Measurements from ENCODE around the gene ARMH3.

Gene ARMH3

DNA sequence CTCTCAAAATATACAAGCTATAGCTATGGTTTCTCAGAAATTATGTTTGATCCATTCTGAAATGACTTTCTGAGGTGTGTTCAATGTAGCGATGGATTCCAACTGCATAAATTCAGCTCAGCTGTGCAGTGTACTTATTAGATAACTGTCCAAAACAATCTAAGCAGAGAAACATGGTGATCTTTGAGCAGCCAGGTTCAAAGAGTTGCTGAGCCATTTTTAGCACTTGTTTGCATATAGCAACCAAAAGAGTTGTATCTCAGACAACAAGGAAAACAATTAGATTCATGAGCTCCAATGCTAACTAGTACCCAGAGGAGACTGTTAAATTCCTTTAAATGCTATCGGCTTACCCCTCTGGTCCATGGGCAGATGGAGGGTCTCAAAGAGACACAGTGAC, 196.4 kb downstream of the ARMH3 start:
- DNase-seq (ENCODE audit: low read depth): no peak
- H3K4me3 ChIP-seq (ENCODE audit: low read depth, low read length): no peak overlapping the region
- TF ChIP-seq, protein P1, sequence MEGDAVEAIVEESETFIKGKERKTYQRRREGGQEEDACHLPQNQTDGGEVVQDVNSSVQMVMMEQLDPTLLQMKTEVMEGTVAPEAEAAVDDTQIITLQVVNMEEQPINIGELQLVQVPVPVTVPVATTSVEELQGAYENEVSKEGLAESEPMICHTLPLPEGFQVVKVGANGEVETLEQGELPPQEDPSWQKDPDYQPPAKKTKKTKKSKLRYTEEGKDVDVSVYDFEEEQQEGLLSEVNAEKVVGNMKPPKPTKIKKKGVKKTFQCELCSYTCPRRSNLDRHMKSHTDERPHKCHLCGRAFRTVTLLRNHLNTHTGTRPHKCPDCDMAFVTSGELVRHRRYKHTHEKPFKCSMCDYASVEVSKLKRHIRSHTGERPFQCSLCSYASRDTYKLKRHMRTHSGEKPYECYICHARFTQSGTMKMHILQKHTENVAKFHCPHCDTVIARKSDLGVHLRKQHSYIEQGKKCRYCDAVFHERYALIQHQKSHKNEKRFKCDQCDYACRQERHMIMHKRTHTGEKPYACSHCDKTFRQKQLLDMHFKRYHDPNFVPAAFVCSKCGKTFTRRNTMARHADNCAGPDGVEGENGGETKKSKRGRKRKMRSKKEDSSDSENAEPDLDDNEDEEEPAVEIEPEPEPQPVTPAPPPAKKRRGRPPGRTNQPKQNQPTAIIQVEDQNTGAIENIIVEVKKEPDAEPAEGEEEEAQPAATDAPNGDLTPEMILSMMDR (IDR thresholded peaks at IDR 0.05; ENCODE audit: low read depth, low read length): no peak
- no peak for TF ChIP-seq POLR2A (IDR thresholded peaks at IDR 0.05; ENCODE audit: extremely low read depth, insufficient read length)
- TF ChIP-seq, protein P2, sequence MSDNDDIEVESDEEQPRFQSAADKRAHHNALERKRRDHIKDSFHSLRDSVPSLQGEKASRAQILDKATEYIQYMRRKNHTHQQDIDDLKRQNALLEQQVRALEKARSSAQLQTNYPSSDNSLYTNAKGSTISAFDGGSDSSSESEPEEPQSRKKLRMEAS (IDR thresholded peaks at IDR 0.05; ENCODE audit: low read depth, low read length): no peak
- no peak for TF ChIP-seq MYC (IDR thresholded peaks at IDR 0.05; ENCODE audit: low read depth, low read length)

DNA sequence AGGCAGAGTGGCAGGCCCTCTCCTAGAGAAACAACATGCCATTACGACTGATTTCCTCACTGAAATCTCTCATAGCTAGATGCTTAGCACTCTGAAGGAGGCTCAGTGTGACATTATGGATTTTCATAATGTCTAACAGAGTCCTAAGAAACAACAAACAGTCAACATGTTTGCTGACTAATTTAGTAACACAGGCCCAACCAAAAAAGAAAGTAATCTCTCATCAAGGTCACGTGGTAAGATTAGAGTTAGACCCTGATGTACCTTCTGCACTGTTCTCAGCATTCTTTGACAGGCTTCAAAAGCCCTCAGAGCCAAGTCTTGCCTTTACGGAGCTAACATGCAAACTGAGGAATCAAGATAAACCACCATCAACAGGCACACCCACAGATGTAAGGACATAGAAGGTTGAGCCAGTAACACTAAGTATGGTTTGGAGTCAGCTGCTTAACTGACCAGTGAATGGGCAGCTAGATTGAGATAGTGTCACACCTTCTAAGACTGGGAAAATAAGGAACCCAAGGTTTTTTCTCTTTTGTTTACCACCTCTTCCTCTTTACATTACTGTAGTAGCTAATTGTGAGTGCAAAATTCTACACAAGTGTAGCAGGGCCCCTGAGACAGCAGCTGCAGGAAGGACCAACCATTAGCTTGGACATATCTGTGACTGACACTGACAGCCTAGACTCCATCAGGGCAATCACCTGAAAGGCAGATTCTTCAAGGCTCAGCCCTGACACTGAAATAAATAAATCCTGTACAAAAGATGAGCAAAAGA, 197.1 kb downstream of the ARMH3 start:
- DNase-seq (ENCODE audit: low read depth): no peak
- TF ChIP-seq, protein P2 (IDR thresholded peaks at IDR 0.05; ENCODE audit: low read depth, low read length): no peak
- no peak for TF ChIP-seq MYC (IDR thresholded peaks at IDR 0.05; ENCODE audit: low read depth, low read length)
- TF ChIP-seq, protein P1 (IDR thresholded peaks at IDR 0.05; ENCODE audit: low read depth, low read length): no peak
- TF ChIP-seq POLR2A (IDR thresholded peaks at IDR 0.05; ENCODE audit: extremely low read depth, insufficient read length): no peak

DNA sequence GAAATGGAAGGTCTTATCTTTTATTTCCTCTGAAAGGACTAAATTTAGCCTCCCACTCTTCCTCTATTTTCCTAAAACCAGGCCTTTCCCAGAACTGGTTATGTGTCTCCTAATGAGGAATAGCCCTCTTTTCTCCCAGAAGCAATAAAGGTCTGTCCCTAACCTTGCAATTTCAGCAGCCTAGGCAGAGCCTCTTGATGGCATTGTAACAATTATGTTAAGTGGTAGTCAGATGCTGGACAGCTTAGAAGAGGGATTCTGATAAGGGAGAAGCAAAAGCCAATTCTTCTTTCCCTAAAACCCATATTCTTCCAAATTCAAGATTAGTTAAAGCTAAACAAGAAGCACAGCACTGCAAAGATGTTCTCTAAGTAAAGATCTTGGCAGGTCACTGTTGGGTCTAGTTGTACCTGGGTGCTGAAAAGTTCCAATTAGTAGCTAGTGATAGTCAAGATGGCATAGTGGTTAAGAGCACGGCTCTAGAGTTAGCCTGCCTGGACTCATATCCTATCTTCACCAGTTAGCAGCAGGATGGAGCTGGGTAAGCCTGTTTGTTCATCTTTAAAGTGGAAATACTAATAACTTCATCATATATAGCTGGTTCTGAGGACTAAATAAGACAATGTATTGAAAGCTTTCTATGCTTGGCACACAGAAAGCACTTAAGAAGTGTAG, 198.0 kb downstream of the ARMH3 start:
- no peak overlapping the region for H3K4me3 ChIP-seq (ENCODE audit: low read depth, low read length)
- no peak for DNase-seq (ENCODE audit: low read depth)
- TF ChIP-seq, protein P2 (IDR thresholded peaks at IDR 0.05; ENCODE audit: low read depth, low read length): no peak
- TF ChIP-seq POLR2A (IDR thresholded peaks at IDR 0.05; ENCODE audit: extremely low read depth, insufficient read length) (no peak), MYC (IDR thresholded peaks at IDR 0.05; ENCODE audit: low read depth, low read length) (no peak)
- TF ChIP-seq, protein P1 (IDR thresholded peaks at IDR 0.05; ENCODE audit: low read depth, low read length): no peak

More for the DNA sequence above, 197.1 kb downstream of the ARMH3 start:
- no peak overlapping the region for H3K4me3 ChIP-seq (ENCODE audit: low read depth, low read length)

DNA sequence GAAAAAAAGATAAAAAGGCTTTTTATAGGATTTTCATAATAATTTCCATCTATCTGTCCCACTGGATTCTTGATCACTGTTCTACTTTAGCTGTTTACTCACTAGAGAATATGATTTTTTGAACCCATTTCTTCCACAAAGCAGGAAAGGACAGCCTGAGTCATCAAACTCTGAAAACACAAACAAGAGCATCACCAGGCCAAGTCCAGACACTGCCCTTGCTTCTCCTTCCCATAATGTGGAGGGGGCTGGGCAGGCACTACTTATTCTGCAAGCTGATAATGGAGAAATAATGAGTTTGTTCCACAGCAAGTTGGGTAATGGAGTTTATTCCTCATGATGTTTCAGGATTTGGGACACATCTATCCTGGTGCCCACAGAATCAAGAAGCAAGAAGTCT, 199.3 kb downstream of the ARMH3 start:
- no peak for DNase-seq (ENCODE audit: low read depth)
- TF ChIP-seq, protein P1 (IDR thresholded peaks at IDR 0.05; ENCODE audit: low read depth, low read length): no peak
- TF ChIP-seq, protein P2 (IDR thresholded peaks at IDR 0.05; ENCODE audit: low read depth, low read length): no peak
- TF ChIP-seq MYC (IDR thresholded peaks at IDR 0.05; ENCODE audit: low read depth, low read length) (no peak), POLR2A (IDR thresholded peaks at IDR 0.05; ENCODE audit: extremely low read depth, insufficient read length) (no peak)
- H3K4me3 ChIP-seq (ENCODE audit: low read depth, low read length): no peak overlapping the region

DNA sequence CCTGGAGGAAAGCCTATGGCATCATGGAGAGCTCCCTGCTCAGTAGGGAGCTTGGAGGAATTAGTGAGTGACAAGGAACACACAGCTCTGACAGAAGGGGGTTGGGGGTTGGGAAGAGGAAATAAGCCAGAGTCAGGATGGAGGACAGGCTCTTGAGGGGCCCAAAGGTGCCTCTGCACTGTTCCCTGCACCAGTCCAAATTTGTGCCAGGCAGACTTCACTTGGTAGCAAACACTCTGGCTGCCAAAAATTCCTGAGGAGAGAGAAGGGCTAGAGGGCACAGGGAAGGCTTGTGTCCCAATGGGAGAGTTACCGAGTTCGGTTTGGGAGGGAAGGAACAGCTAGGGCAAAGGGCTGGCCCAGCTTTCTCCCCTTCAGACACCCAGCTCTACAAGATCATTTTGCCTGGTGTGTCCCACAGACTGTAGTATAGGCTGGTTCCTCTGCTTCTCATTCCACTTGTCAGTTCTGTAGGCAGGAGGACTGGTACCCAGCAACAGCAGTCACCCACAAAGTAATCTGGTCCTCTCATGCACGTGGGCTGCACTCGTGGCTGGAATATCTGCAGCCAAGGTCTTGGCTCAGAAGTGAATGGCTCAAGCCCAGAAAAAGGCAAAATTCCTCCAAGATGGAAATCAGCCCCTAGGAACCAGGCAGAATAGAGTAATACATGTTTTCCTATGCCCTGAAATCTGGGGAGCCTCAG, 204.4 kb downstream of the ARMH3 start:
- H3K4me3 ChIP-seq (ENCODE audit: low read depth, low read length): no peak overlapping the region
- TF ChIP-seq, protein P2 (IDR thresholded peaks at IDR 0.05; ENCODE audit: low read depth, low read length): no peak
- TF ChIP-seq, protein P1 (IDR thresholded peaks at IDR 0.05; ENCODE audit: low read depth, low read length): no peak
- TF ChIP-seq POLR2A (IDR thresholded peaks at IDR 0.05; ENCODE audit: extremely low read depth, insufficient read length): no peak
- TF ChIP-seq MYC (IDR thresholded peaks at IDR 0.05; ENCODE audit: low read depth, low read length): no peak
- DNase-seq (ENCODE audit: low read depth): no peak
